HCT116 (cell line): ENCODE data around the gene CCDC57. TPM values are rescaled to one million over a fixed set of nuclear protein-coding genes. Genes with fewer than 3 reads are reported as not detected.

ENCODE experiments used
- ATAC-seq: fragments of 200-7000 bp; cut with Tn5 transposase; 2 replicates; pipeline ENCODE4 v1.9.1; 2020; ENCODE audit warnings: mild to moderate bottlenecking, moderate library complexity
- BruUV-seq: library from RNA; stranded (reverse); fragments of 400-500 nt; replicated peaks from 2 replicates; lab custom pipeline; 2021; lab: Mats Ljungman, UMichigan
- CTCF ChIA-PET: fragments of 300-600 bp; sonication (Branson Sonifier 250); formaldehyde crosslinking; loops from one replicate; lab custom pipeline; 2021; ENCODE audit warnings: antibody characterized with exemption; lab: Charles Lee
- POLR2A ChIA-PET: fragments of 300-600, 350-600 bp; sonication (Branson Sonifier 250); formaldehyde crosslinking; loops from one replicate; lab custom pipeline; 2021; ENCODE audit warnings: antibody characterized with exemption; lab: Charles Lee
- RAD21 ChIA-PET, 2 experiments: fragments of 300-600 bp; sonication (Branson Sonifier 250); formaldehyde crosslinking; loops; one replicate each; lab custom pipeline; 2023; ENCODE audit warnings: low total read pairs in 2 of 2; ENCODE audit not compliant: uncharacterized antibody in 2 of 2, unreplicated experiment in 2 of 2, low non-redundant PET in 1 of 2; lab: Charles Lee
- DNase-seq: peaks from one replicate; pipeline ENCODE4 v3.0.0-alpha.2; 2010; ENCODE audit warnings: low read depth, low spot score
- H2AFZ ChIP-seq: fragments of 200-600 bp; shearing (Covaris generic), sonication (generic); 2 replicates; pipeline ENCODE4 v1.6.1; 2017; ENCODE audit warnings: low read depth, mixed run types, mixed read lengths, antibody characterized with exemption, low read length; ENCODE audit not compliant: poor library complexity, severe bottlenecking
- H3K27ac ChIP-seq: 2 replicates; pipeline ENCODE4 v1.5.1; 2012; ENCODE audit warnings: low read depth, low read length
- H3K27me3 ChIP-seq: fragments of 200-600 bp; sonication (generic); 2 replicates; pipeline ENCODE4 v1.6.1; 2016; ENCODE audit warnings: mixed run types, low read length, mixed read lengths; ENCODE audit not compliant: insufficient read depth
- H3K36me3 ChIP-seq, 2 experiments: fragments of 200-500 bp in 1 of 2; fragments of 200-600 bp in 1 of 2; sonication (Bioruptor generic) in 1 of 2; sonication (generic) in 1 of 2; 2 replicates each; pipeline versions ENCODE4 v1.5.1 to v1.6.1; 2014 to 2016; ENCODE audit warnings: low read length in 2 of 2, inconsistent platforms in 1 of 2, mixed read lengths in 1 of 2, mixed run types in 1 of 2; ENCODE audit not compliant: insufficient read depth in 2 of 2, control insufficient read depth in 1 of 2
- H3K4me1 ChIP-seq, 2 experiments: fragments of 200-600 bp in 1 of 2; sonication (generic) in 1 of 2; 2 replicates each; pipeline versions ENCODE4 v1.5.1 to v1.6.1; 2012 to 2017; ENCODE audit warnings: low read length in 2 of 2, inconsistent platforms in 1 of 2, mild to moderate bottlenecking in 1 of 2, mixed read lengths in 1 of 2, mixed run types in 1 of 2, moderate library complexity in 1 of 2; ENCODE audit not compliant: insufficient read depth in 2 of 2, control insufficient read depth in 1 of 2
- H3K4me2 ChIP-seq: fragments of 200-600 bp; sonication (generic); 2 replicates; pipeline ENCODE4 v1.6.1; 2017; ENCODE audit warnings: mixed run types, low read length, mixed read lengths
- H3K4me3 ChIP-seq, 2 experiments: fragments of 200-600 bp in 1 of 2; sonication (generic) in 1 of 2; replicated peaks in 1 of 2; 2 replicates each; pipeline ENCODE4 v1.5.1; 2011 to 2016; ENCODE audit warnings: low read length in 2 of 2, control low read depth in 1 of 2, low read depth in 1 of 2, mild to moderate bottlenecking in 1 of 2, mixed read lengths in 1 of 2, mixed run types in 1 of 2
- H3K79me2 ChIP-seq: fragments of 200-600 bp; sonication (generic); 2 replicates; pipeline ENCODE4 v1.6.1; 2017; ENCODE audit warnings: mild to moderate bottlenecking, mixed run types, low read length, moderate library complexity, mixed read lengths; ENCODE audit not compliant: insufficient read depth
- H3K9ac ChIP-seq: fragments of 200-600 bp; sonication (generic); 2 replicates; pipeline ENCODE4 v1.6.1; 2016; ENCODE audit warnings: low read length, mixed read lengths
- H3K9me2 ChIP-seq: fragments of 200-600 bp; sonication (generic), shearing (Covaris generic); 2 replicates; pipeline ENCODE4 v1.6.1; 2017; ENCODE audit warnings: mixed run types, mild to moderate bottlenecking, moderate library complexity; ENCODE audit not compliant: insufficient read depth
- H3K9me3 ChIP-seq, 2 experiments: fragments of 200-500 bp in 1 of 2; fragments of 200-600 bp in 1 of 2; sonication (Bioruptor generic) in 1 of 2; sonication (generic) in 1 of 2; 2 replicates each; pipeline ENCODE4 v1.6.1; 2014 to 2017; ENCODE audit warnings: low read length in 2 of 2, mixed read lengths in 2 of 2, inconsistent platforms in 1 of 2, low read depth in 1 of 2, mild to moderate bottlenecking in 1 of 2, mixed run types in 1 of 2, moderate library complexity in 1 of 2; ENCODE audit not compliant: control insufficient read depth in 1 of 2, insufficient read depth in 1 of 2
- H4K20me1 ChIP-seq: fragments of 200-600 bp; sonication (generic), shearing (Covaris generic); 2 replicates; pipeline ENCODE4 v1.6.1; 2017; ENCODE audit warnings: mixed run types, mild to moderate bottlenecking, moderate library complexity; ENCODE audit not compliant: insufficient read depth
- CBX3 ChIP-seq: IDR thresholded peaks from 2 replicates; pipeline ENCODE4 v1.6.1; 2012; ENCODE audit warnings: low read depth
- CEBPB ChIP-seq: IDR thresholded peaks from 2 replicates; pipeline ENCODE4 v1.6.1; 2012; ENCODE audit warnings: low read depth
- ELF1 ChIP-seq: IDR thresholded peaks from 2 replicates; pipeline ENCODE4 v1.6.1; 2012; ENCODE audit warnings: low read depth, borderline replicate concordance
- EZH2phosphoT487 ChIP-seq: fragments of 200-600 bp; IDR thresholded peaks from 2 replicates; pipeline ENCODE4 v1.6.1; 2018; ENCODE audit warnings: antibody characterized with exemption, borderline replicate concordance
- FOSL1 ChIP-seq: IDR thresholded peaks from 2 replicates; pipeline ENCODE4 v1.6.1; 2012; ENCODE audit warnings: low read depth
- JUND ChIP-seq: IDR thresholded peaks from 2 replicates; pipeline ENCODE4 v1.6.1; 2012
- POLR2AphosphoS5 ChIP-seq: IDR thresholded peaks from 2 replicates; pipeline ENCODE4 v1.6.1; 2011; ENCODE audit warnings: mild to moderate bottlenecking, low read depth, low read length, moderate library complexity
- SP1 ChIP-seq: IDR thresholded peaks from 2 replicates; pipeline ENCODE4 v1.6.1; 2012; ENCODE audit warnings: low read depth
- SRF ChIP-seq: IDR thresholded peaks from 2 replicates; pipeline ENCODE4 v1.6.1; 2012; ENCODE audit warnings: low read depth
- TCF7L2 ChIP-seq: IDR thresholded peaks from 2 replicates; pipeline ENCODE4 v1.7.0; 2011; ENCODE audit warnings: borderline replicate concordance, inconsistent platforms; ENCODE audit not compliant: insufficient read depth, insufficient read length; ENCODE audit errors: extremely low read depth
- YY1 ChIP-seq: IDR thresholded peaks from 2 replicates; pipeline ENCODE4 v1.6.1; 2011; ENCODE audit warnings: low read length, low read depth, moderate library complexity, mild to moderate bottlenecking; ENCODE audit not compliant: insufficient replicate concordance; ENCODE audit errors: extremely low read depth
- ZNF274 ChIP-seq: fragments of 200-500 bp; sonication (Bioruptor generic); IDR thresholded peaks from 2 replicates; pipeline ENCODE4 v1.6.1; 2014; ENCODE audit warnings: mild to moderate bottlenecking, low read depth, low read length, inconsistent platforms
- intact Hi-C: fragments of 100-400 bp; cut with micrococcal nuclease; formaldehyde crosslinking; loops from 2 replicates; pipeline ENCODE4 v1.10.0; 2022
- total RNA-seq: library from RNA; stranded (reverse); gene quantifications from one replicate; pipeline ENCODE4 v1.2.1, GENCODE V29; 2021; ENCODE audit not compliant: unreplicated experiment
- TF ChIP-seq, protein P1 (sequence below), 3 experiments: fragments of 200-600 bp in 1 of 3; sonication (generic) in 1 of 3; IDR thresholded peaks in 2 of 3; conservative IDR thresholded peaks in 1 of 3; 2 replicates each; pipeline ENCODE4 v1.5.1; 2012 to 2017; ENCODE audit warnings: low read depth in 2 of 3, low read length in 2 of 3, antibody characterized with exemption in 1 of 3, borderline replicate concordance in 1 of 3, control low read depth in 1 of 3, mild to moderate bottlenecking in 1 of 3, mixed read lengths in 1 of 3, mixed run types in 1 of 3, moderate library complexity in 1 of 3; ENCODE audit not compliant: insufficient read depth in 1 of 3
- TF ChIP-seq, protein P2 (sequence below): IDR thresholded peaks from 2 replicates; pipeline ENCODE4 v1.6.1; 2012; ENCODE audit warnings: low read depth
- TF ChIP-seq, protein P3 (sequence below): IDR thresholded peaks from 2 replicates; pipeline ENCODE4 v1.6.1; 2012
- TF ChIP-seq, protein P4 (sequence below): IDR thresholded peaks from 2 replicates; pipeline ENCODE4 v1.6.1; 2011; ENCODE audit warnings: mild to moderate bottlenecking, low read length, moderate library complexity; ENCODE audit not compliant: insufficient replicate concordance; ENCODE audit errors: extremely low read depth

The CCDC57 gene
- total RNA-seq, 1 experiment from 2014 or later = 143 TPM

DNA sequence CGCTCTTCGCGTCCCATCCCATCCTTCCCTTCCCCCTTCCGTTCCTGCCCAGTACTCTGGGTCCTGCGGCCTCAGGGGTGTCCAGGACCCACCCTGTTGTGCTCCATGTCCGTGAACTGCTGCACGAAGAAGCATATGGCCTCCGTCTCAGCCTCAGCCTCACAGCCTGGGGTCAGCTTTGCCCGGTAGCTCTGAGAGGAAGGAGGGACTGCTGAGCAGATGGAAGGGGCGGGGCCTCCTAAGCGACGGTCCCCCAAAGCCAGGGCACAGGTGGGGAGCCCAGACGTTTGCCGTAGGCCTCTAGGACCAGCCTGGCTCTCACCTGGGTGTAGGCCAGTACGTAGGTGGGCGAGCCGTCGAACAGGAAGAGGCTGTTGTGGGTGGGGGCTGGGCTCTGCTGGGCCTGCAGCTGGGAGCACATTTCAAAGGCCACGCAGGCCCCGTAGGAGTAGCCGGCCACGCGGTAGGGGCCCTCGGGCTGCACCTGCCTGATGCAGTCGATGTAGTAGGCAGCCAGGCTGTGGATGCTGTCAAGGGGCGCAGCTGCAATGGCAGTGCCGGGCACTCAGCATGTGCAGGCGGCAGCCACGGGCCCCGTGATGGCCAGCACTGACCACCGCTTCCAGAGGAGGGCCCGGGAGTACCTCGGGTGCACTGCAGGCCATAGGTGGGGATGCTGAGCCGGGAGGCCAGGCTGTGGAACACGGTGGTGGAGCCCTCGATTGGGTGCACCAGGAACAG, 132.4 kb downstream of the CCDC57 start:
- Histone ChIP-seq H3K79me2 (peaks cover 10% of the 10 kb centered on the region; the same call in 1 of the 2 replicates), H4K20me1 (peaks cover 9% of the 10 kb centered on the region; the same call in 1 of the 2 replicates), H3K4me1 (no peaks in the 10 kb centered on the region), H3K9ac (no peak overlapping the region), H3K4me3 (no peak overlapping the region), H3K4me2 (no peak overlapping the region)
- intact Hi-C loops = no loop called here
- ATAC-seq = no peak
- no peak for DNase-seq
- RAD21 ChIA-PET = no interaction called here
- TF ChIP-seq POLR2AphosphoS5 = no peak
- TF ChIP-seq EZH2phosphoT487 = no peak
- TF ChIP-seq, protein P1, sequence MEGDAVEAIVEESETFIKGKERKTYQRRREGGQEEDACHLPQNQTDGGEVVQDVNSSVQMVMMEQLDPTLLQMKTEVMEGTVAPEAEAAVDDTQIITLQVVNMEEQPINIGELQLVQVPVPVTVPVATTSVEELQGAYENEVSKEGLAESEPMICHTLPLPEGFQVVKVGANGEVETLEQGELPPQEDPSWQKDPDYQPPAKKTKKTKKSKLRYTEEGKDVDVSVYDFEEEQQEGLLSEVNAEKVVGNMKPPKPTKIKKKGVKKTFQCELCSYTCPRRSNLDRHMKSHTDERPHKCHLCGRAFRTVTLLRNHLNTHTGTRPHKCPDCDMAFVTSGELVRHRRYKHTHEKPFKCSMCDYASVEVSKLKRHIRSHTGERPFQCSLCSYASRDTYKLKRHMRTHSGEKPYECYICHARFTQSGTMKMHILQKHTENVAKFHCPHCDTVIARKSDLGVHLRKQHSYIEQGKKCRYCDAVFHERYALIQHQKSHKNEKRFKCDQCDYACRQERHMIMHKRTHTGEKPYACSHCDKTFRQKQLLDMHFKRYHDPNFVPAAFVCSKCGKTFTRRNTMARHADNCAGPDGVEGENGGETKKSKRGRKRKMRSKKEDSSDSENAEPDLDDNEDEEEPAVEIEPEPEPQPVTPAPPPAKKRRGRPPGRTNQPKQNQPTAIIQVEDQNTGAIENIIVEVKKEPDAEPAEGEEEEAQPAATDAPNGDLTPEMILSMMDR (IDR thresholded peaks at IDR 0.05 in 2 of 3, conservative IDR thresholded peaks at IDR 0.05 in 1 of 3; ENCODE audit: borderline replicate concordance in 1 of 3, insufficient read depth in 1 of 3, low read depth in 2 of 3, low read length in 2 of 3) = no peak
- TF ChIP-seq, protein P2, sequence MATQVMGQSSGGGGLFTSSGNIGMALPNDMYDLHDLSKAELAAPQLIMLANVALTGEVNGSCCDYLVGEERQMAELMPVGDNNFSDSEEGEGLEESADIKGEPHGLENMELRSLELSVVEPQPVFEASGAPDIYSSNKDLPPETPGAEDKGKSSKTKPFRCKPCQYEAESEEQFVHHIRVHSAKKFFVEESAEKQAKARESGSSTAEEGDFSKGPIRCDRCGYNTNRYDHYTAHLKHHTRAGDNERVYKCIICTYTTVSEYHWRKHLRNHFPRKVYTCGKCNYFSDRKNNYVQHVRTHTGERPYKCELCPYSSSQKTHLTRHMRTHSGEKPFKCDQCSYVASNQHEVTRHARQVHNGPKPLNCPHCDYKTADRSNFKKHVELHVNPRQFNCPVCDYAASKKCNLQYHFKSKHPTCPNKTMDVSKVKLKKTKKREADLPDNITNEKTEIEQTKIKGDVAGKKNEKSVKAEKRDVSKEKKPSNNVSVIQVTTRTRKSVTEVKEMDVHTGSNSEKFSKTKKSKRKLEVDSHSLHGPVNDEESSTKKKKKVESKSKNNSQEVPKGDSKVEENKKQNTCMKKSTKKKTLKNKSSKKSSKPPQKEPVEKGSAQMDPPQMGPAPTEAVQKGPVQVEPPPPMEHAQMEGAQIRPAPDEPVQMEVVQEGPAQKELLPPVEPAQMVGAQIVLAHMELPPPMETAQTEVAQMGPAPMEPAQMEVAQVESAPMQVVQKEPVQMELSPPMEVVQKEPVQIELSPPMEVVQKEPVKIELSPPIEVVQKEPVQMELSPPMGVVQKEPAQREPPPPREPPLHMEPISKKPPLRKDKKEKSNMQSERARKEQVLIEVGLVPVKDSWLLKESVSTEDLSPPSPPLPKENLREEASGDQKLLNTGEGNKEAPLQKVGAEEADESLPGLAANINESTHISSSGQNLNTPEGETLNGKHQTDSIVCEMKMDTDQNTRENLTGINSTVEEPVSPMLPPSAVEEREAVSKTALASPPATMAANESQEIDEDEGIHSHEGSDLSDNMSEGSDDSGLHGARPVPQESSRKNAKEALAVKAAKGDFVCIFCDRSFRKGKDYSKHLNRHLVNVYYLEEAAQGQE = no peak
- no peak for TF ChIP-seq CBX3
- no peak for TF ChIP-seq ZNF274
- TF ChIP-seq YY1 = no peak
- no peak for TF ChIP-seq ELF1
- TF ChIP-seq TCF7L2 = no peak
- TF ChIP-seq, protein P3, sequence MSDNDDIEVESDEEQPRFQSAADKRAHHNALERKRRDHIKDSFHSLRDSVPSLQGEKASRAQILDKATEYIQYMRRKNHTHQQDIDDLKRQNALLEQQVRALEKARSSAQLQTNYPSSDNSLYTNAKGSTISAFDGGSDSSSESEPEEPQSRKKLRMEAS = no peak
- no peak for TF ChIP-seq CEBPB
- TF ChIP-seq, protein P4, sequence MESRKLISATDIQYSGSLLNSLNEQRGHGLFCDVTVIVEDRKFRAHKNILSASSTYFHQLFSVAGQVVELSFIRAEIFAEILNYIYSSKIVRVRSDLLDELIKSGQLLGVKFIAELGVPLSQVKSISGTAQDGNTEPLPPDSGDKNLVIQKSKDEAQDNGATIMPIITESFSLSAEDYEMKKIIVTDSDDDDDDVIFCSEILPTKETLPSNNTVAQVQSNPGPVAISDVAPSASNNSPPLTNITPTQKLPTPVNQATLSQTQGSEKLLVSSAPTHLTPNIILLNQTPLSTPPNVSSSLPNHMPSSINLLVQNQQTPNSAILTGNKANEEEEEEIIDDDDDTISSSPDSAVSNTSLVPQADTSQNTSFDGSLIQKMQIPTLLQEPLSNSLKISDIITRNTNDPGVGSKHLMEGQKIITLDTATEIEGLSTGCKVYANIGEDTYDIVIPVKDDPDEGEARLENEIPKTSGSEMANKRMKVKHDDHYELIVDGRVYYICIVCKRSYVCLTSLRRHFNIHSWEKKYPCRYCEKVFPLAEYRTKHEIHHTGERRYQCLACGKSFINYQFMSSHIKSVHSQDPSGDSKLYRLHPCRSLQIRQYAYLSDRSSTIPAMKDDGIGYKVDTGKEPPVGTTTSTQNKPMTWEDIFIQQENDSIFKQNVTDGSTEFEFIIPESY = no peak
- TF ChIP-seq SP1 = no peak
- TF ChIP-seq FOSL1 = no peak
- TF ChIP-seq SRF = no peak
- no peak for TF ChIP-seq JUND
- TF ChIP-seq, all 23 proteins: peak for 0
- POLR2A ChIA-PET = interaction anchor here (1.4 kb wide), 1 partner anchor 50 kb away, joined by 3 read pairs; no protein-coding TSS in a partner anchor
- CTCF ChIA-PET = no interaction called here
- H2AFZ ChIP-seq = no peak overlapping the region
- no peak overlapping the region; the same call in 1 of the 2 replicates for H3K27ac ChIP-seq
- no peaks in the 10 kb centered on the region for H3K9me3 ChIP-seq
- BruUV-seq = no TSS peak
- H3K36me3 ChIP-seq = peaks cover 52 to 60% of the 10 kb centered on the region in 2 experiments
- H3K9me2 ChIP-seq = no peaks in the 10 kb centered on the region
- no peaks in the 10 kb centered on the region for H3K27me3 ChIP-seq
